OCI-LY1 (cell line): ENCODE data around the gene ZFP28.

ENCODE experiments used
- H2AFZ ChIP-seq: fragments of 200-600 bp; sonication (generic), shearing (Covaris generic); 2 replicates; pipeline ENCODE4 v1.6.0; 2014; ENCODE audit warnings: antibody characterized with exemption, mild to moderate bottlenecking, low read length
- H3F3A ChIP-seq: fragments of 200-600 bp; sonication (generic), shearing (Covaris generic); 2 replicates; pipeline ENCODE4 v1.6.0; 2014; ENCODE audit warnings: mild to moderate bottlenecking, antibody characterized with exemption, low read length, moderate library complexity; ENCODE audit not compliant: insufficient read depth
- H3K27ac ChIP-seq: fragments of 200-600 bp; sonication (generic); 2 replicates; pipeline ENCODE4 v1.5.1; 2014; ENCODE audit warnings: low read length, mixed run types, mild to moderate bottlenecking, low read depth; ENCODE audit not compliant: poor library complexity, severe bottlenecking
- H3K27me3 ChIP-seq: fragments of 200-600 bp; sonication (generic); 2 replicates; pipeline ENCODE4 v1.6.0; 2014; ENCODE audit warnings: antibody characterized with exemption, mild to moderate bottlenecking, low read length, moderate library complexity; ENCODE audit not compliant: insufficient read depth
- H3K36me3 ChIP-seq: fragments of 200-600 bp; sonication (generic); 2 replicates; pipeline ENCODE4 v1.6.1; 2014; ENCODE audit warnings: mild to moderate bottlenecking, antibody characterized with exemption, low read length, moderate library complexity, mixed read lengths; ENCODE audit not compliant: insufficient read depth
- H3K4me1 ChIP-seq: fragments of 200-600 bp; sonication (generic); 2 replicates; pipeline ENCODE4 v1.5.1; 2014; ENCODE audit warnings: mild to moderate bottlenecking, low read length, moderate library complexity; ENCODE audit not compliant: insufficient read depth, severe bottlenecking
- H3K4me2 ChIP-seq: fragments of 200-600 bp; sonication (generic), shearing (Covaris generic); 2 replicates; pipeline ENCODE4 v1.6.1; 2014; ENCODE audit warnings: low read length
- H3K4me3 ChIP-seq: fragments of 200-600 bp; sonication (generic); 2 replicates; pipeline ENCODE4 v1.5.1; 2014; ENCODE audit warnings: low read length, low read depth, mild to moderate bottlenecking, mixed read lengths; ENCODE audit not compliant: poor library complexity, severe bottlenecking
- H3K79me2 ChIP-seq: fragments of 200-600 bp; shearing (Covaris generic); 2 replicates; pipeline ENCODE4 v1.6.1; 2016; ENCODE audit warnings: mixed run types, low read length, mixed read lengths; ENCODE audit not compliant: insufficient read depth
- H3K9ac ChIP-seq: fragments of 200-600 bp; sonication (generic), shearing (Covaris generic); 2 replicates; pipeline ENCODE4 v1.6.1; 2014; ENCODE audit warnings: mild to moderate bottlenecking, low read length, mixed read lengths
- H3K9me2 ChIP-seq: fragments of 200-600 bp; sonication (generic), shearing (Covaris generic); 2 replicates; pipeline ENCODE4 v1.6.1; 2014; ENCODE audit warnings: low read depth, mild to moderate bottlenecking, low read length, mixed read lengths
- H3K9me3 ChIP-seq: fragments of 200-600 bp; shearing (Covaris generic); 2 replicates; pipeline ENCODE4 v1.6.1; 2014; ENCODE audit warnings: low read length, mixed read lengths
- H4K20me1 ChIP-seq: fragments of 200-600 bp; sonication (generic), shearing (Covaris generic); 2 replicates; pipeline ENCODE4 v1.6.0; 2016; ENCODE audit warnings: mild to moderate bottlenecking, low read length; ENCODE audit not compliant: insufficient read depth
- CTCF ChIP-seq: fragments of 200-600 bp; sonication (generic), shearing (Covaris generic); IDR thresholded peaks from 2 replicates; pipeline ENCODE4 v1.5.1; 2017; ENCODE audit warnings: mild to moderate bottlenecking, antibody characterized with exemption, low read length, moderate library complexity, mixed read lengths
- EZH2 ChIP-seq: fragments of 200-600 bp; sonication (generic), shearing (Covaris generic); IDR thresholded peaks from 2 replicates; pipeline ENCODE4 v1.8.0; 2017; ENCODE audit warnings: borderline replicate concordance, mixed run types, mild to moderate bottlenecking, antibody characterized with exemption, low read length, moderate library complexity, mixed read lengths

Gene ZFP28

DNA sequence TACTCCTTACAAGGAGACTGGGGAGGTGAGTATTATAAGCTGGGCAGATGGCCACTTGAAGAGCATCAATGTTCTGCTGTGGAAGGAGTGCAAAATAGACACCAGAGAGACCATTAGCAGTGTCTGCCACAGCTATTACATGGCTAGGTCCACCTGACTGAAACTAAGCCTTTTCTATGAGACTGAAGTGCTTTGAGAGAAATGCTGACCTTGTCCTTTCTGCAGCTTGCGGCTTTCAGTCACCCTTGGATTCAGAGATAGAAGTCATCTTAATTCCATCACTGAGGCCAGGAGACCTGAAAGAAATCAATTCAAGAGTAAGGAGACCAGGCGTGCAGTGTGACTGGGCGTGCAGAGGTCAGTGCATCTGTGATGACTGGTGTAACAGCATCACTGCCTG, 1.3 kb upstream of the ZFP28 start:
- H3K27me3 ChIP-seq, result no peaks in the 10 kb centered on the region
- no peak overlapping the region for H3K4me3 ChIP-seq
- no peak overlapping the region for H2AFZ ChIP-seq
- H3K9ac ChIP-seq, result no peak overlapping the region
- H3K36me3 ChIP-seq, result no peaks in the 10 kb centered on the region
- H3K9me3 ChIP-seq, result no peaks in the 10 kb centered on the region
- no peak overlapping the region for H3K4me2 ChIP-seq
- TF ChIP-seq EZH2 (no peak), CTCF (no peak)
- no peaks in the 10 kb centered on the region for H3K9me2 ChIP-seq
- H3F3A ChIP-seq, result no peaks in the 10 kb centered on the region
- no peaks in the 10 kb centered on the region for H3K79me2 ChIP-seq
- no peaks in the 10 kb centered on the region for H4K20me1 ChIP-seq
- no peaks in the 10 kb centered on the region for H3K4me1 ChIP-seq
- no peak overlapping the region for H3K27ac ChIP-seq

- Histone ChIP-seq H3K4me2 (no peak overlapping the region), H4K20me1 (no peaks in the 10 kb centered on the region), H2AFZ (no peak overlapping the region), H3K27ac (no peak overlapping the region), H3K4me3 (no peak overlapping the region), H3K9ac (no peak overlapping the region), H3K36me3 (no peaks in the 10 kb centered on the region), H3K9me2 (no peaks in the 10 kb centered on the region), H3K4me1 (no peaks in the 10 kb centered on the region), H3K27me3 (no peaks in the 10 kb centered on the region), H3K79me2 (no peaks in the 10 kb centered on the region), H3F3A (no peaks in the 10 kb centered on the region), H3K9me3 (no peaks in the 10 kb centered on the region)
- no peak for TF ChIP-seq CTCF
- TF ChIP-seq EZH2, result no peak
Observed at GRCh38 chr19:56538254-56538760, 441 bp upstream of the ZFP28 start.

GRCh38 chr19:56543776-56544175, 5.0 kb downstream of the ZFP28 start:
- no peak overlapping the region for H3K27ac ChIP-seq
- H3F3A ChIP-seq, result no peaks in the 10 kb centered on the region
- no peak overlapping the region for H3K9ac ChIP-seq
- TF ChIP-seq EZH2 (no peak), CTCF (no peak)
- H3K79me2 ChIP-seq, result no peaks in the 10 kb centered on the region
- no peak overlapping the region for H3K4me3 ChIP-seq
- H3K4me1 ChIP-seq, result no peaks in the 10 kb centered on the region
- H2AFZ ChIP-seq, result no peak overlapping the region
- no peaks in the 10 kb centered on the region for H3K9me2 ChIP-seq
- H3K9me3 ChIP-seq, result no peaks in the 10 kb centered on the region
- H3K27me3 ChIP-seq, result no peaks in the 10 kb centered on the region
- no peak overlapping the region for H3K4me2 ChIP-seq
- no peaks in the 10 kb centered on the region for H4K20me1 ChIP-seq
- H3K36me3 ChIP-seq, result no peaks in the 10 kb centered on the region
